A549 (cell line): Measurements from ENCODE around the gene SUN1.

Experiments used
- CTCF ChIP-seq: fragments of >200 bp; sonication (Bioruptor Twin); formaldehyde crosslinking; IDR thresholded peaks from 3 replicates; pipeline ENCODE4 v1.5.1; 2016
- HMGXB4 ChIP-seq: fragments of 250-450 bp; sonication (Bioruptor Pico); IDR thresholded peaks from 2 replicates; pipeline ENCODE4 v1.5.0; 2021; ENCODE audit warnings: mild to moderate bottlenecking, moderate library complexity, borderline replicate concordance
- POLR2A ChIP-seq: IDR thresholded peaks from 2 replicates; pipeline ENCODE4 v1.6.1; 2012; ENCODE audit warnings: mild to moderate bottlenecking, low read length
- RARB ChIP-seq: fragments of 250-450 bp; sonication (Bioruptor Pico); IDR thresholded peaks from 2 replicates; pipeline ENCODE4 v1.8.0; 2021; ENCODE audit warnings: mild to moderate bottlenecking, moderate library complexity
- RNF2 ChIP-seq: fragments of 200-600 bp; sonication (generic); IDR thresholded peaks from 2 replicates; pipeline ENCODE4 v1.6.1; 2016; ENCODE audit warnings: low read depth, mild to moderate bottlenecking, antibody characterized with exemption, moderate library complexity, borderline replicate concordance
- USF2 ChIP-seq: fragments of 450-650 bp; IDR thresholded peaks from 2 replicates; pipeline ENCODE4 v1.6.1; 2014; ENCODE audit warnings: antibody characterized with exemption

- TF ChIP-seq RARB (CRISPR knock-in tag) (no peak), USF2 (no peak), CTCF (no peak), POLR2A (no peak), RNF2 (no peak), HMGXB4 (no peak)
These were observed 56.1 kb downstream of the SUN1 start for GRCh38 chr7:888081-889024.
